Measurements from ENCODE around the gene WDPCP.
A peak's percentile ranks its signal among the peaks of the same experiment; 100 is the strongest.
"Not testable (repeated sequence)": the region's sequence is repeated elsewhere in the genome, so short reads cannot be mapped to it uniquely, and the experiment has no call there.

WDPCP gene

GRCh38 chr2:63537306-63537705 is 51.0 kb downstream of the WDPCP start:
- no peak for DNase-seq

- no peak for DNase-seq
These were observed 57.5 kb downstream of the WDPCP start for GRCh38 chr2:63530704-63531279.

GRCh38 chr2:63525905-63526304 is 62.4 kb downstream of the WDPCP start:
- DNase-seq, result no peak

- DNase-seq, result no peak
These were observed 65.3 kb downstream of the WDPCP start for GRCh38 chr2:63522950-63523349.

GRCh38 chr2:63520793-63521192 is 67.5 kb downstream of the WDPCP start:
- no peak for DNase-seq

- no peak for DNase-seq
These were observed 73.5 kb downstream of the WDPCP start for GRCh38 chr2:63514781-63515180.

- DNase-seq, result no peak
These were observed 74.0 kb downstream of the WDPCP start for GRCh38 chr2:63514237-63514716.

- no peak for DNase-seq
These were observed 82.0 kb downstream of the WDPCP start for GRCh38 chr2:63506320-63506719.

- no peak for DNase-seq
These were observed 84.5 kb downstream of the WDPCP start for GRCh38 chr2:63503818-63504217.

- DNase-seq, result no peak
These were observed 87.9 kb downstream of the WDPCP start for GRCh38 chr2:63500398-63500797.

- DNase-seq, result no peak
These were observed 90.7 kb downstream of the WDPCP start for GRCh38 chr2:63497576-63497975.

GRCh38 chr2:63494968-63495367 is 93.3 kb downstream of the WDPCP start:
- DNase-seq, result no peak

GRCh38 chr2:63494100-63494499 is 94.2 kb downstream of the WDPCP start:
- DNase-seq, result no peak

GRCh38 chr2:63488118-63488713 is 100.1 kb downstream of the WDPCP start:
- DNase-seq, result peak; percentile 63

GRCh38 chr2:63486861-63487290 is 101.4 kb downstream of the WDPCP start:
- DNase-seq, result peak; percentile 22

GRCh38 chr2:63484901-63485300 is 103.4 kb downstream of the WDPCP start:
- no peak for DNase-seq

GRCh38 chr2:63484481-63484880 is 103.8 kb downstream of the WDPCP start:
- DNase-seq, result peak; percentile 41

- no peak for DNase-seq
These were observed 110.6 kb downstream of the WDPCP start for GRCh38 chr2:63477686-63478085.

GRCh38 chr2:63469313-63469712 is 119.0 kb downstream of the WDPCP start:
- not testable (repeated sequence) for DNase-seq

GRCh38 chr2:63465633-63466032 is 122.6 kb downstream of the WDPCP start:
- DNase-seq, result no peak

- DNase-seq, result no peak
These were observed 125.1 kb downstream of the WDPCP start for GRCh38 chr2:63463142-63463541.

- DNase-seq, result no peak
These were observed 141.6 kb downstream of the WDPCP start for GRCh38 chr2:63446658-63447057.

- no peak for DNase-seq
These were observed 143.6 kb downstream of the WDPCP start for GRCh38 chr2:63444565-63445288.

GRCh38 chr2:63440612-63441011 is 147.7 kb downstream of the WDPCP start:
- DNase-seq, result no peak

Data from eye (tissue), 1 donor.